ENCODE measurements around the gene XYLT1.
A peak's percentile ranks its signal among the peaks of the same experiment; 100 is the strongest.

Gene XYLT1, protein sequence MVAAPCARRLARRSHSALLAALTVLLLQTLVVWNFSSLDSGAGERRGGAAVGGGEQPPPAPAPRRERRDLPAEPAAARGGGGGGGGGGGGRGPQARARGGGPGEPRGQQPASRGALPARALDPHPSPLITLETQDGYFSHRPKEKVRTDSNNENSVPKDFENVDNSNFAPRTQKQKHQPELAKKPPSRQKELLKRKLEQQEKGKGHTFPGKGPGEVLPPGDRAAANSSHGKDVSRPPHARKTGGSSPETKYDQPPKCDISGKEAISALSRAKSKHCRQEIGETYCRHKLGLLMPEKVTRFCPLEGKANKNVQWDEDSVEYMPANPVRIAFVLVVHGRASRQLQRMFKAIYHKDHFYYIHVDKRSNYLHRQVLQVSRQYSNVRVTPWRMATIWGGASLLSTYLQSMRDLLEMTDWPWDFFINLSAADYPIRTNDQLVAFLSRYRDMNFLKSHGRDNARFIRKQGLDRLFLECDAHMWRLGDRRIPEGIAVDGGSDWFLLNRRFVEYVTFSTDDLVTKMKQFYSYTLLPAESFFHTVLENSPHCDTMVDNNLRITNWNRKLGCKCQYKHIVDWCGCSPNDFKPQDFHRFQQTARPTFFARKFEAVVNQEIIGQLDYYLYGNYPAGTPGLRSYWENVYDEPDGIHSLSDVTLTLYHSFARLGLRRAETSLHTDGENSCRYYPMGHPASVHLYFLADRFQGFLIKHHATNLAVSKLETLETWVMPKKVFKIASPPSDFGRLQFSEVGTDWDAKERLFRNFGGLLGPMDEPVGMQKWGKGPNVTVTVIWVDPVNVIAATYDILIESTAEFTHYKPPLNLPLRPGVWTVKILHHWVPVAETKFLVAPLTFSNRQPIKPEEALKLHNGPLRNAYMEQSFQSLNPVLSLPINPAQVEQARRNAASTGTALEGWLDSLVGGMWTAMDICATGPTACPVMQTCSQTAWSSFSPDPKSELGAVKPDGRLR

DNA sequence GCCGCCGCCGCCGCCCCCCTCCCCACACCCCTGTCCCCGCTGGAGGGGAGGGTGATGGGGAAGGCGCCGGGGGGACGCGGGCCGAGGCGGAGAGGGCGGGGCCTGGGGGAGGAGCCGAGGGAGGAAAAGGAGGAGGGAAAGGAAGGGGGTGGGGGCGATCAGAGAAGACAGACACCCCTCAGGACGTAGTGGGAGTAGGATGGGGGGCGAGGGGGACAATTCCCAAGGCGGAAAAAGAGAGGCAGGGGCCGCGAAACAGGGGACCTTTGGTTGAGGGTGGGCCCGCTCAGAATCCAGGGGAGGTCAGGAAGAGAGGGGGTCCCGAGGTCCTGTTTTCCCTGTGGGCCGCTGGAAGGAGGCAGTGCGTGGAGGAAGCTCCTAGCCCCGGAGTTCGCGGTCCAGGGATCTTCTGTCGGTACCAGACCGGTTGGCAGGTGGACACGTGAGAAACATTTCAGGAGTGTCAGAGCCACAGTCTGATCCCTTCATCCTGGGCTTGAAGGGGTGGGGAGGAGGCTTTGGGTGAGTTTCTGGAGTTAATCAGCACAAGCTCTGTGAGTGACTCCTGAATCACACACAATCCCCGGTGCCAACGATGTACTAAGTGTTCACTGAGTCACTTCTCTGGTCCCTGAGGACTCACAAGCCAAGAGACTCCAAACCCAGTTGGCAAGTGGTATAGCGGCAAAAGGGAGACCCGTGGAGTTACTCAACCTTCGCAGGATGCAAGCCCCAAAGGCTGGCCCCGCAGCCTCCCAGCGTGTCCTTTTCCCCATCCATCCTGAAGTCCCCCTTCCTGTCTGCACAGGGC, at the start of gene XYLT1:
TSS of gene XYLT1 (minus strand) at position 53 of the 811 bp plus-strand sequence. CDS start 164 bp downstream, outside the sequence.
- DNase-seq (ENCODE audit: low spot score): peak; percentile 78
- CTCF ChIA-PET: no interaction called here
- POLR2A ChIA-PET (ENCODE audit: low non-redundant PET): no interaction called here
- TF ChIP-seq, protein P1, sequence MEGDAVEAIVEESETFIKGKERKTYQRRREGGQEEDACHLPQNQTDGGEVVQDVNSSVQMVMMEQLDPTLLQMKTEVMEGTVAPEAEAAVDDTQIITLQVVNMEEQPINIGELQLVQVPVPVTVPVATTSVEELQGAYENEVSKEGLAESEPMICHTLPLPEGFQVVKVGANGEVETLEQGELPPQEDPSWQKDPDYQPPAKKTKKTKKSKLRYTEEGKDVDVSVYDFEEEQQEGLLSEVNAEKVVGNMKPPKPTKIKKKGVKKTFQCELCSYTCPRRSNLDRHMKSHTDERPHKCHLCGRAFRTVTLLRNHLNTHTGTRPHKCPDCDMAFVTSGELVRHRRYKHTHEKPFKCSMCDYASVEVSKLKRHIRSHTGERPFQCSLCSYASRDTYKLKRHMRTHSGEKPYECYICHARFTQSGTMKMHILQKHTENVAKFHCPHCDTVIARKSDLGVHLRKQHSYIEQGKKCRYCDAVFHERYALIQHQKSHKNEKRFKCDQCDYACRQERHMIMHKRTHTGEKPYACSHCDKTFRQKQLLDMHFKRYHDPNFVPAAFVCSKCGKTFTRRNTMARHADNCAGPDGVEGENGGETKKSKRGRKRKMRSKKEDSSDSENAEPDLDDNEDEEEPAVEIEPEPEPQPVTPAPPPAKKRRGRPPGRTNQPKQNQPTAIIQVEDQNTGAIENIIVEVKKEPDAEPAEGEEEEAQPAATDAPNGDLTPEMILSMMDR (conservative IDR thresholded peaks at IDR 0.05; ENCODE audit: low read depth): no peak
- H3K27ac ChIP-seq: peak within 1 kb of the TSS; percentile 58

DNA sequence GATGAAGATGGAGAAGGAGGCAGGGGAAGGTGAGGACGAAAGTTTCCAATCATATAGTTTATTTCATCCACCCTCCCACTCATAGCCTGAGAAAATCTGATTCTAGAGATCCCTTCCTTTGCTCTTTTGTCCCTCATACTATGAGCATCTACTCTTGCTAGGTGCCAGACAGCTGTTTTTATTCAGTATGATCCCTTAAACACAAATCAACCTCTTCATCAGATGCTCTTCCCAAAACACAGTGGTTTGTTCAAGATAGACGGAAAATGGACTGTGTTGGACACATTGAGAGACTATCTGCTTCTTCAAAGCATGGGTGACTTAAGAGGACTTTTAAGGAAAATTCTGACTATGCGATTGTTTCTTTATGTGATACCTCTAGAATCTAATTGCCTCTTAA, 49.4 kb upstream of the XYLT1 start:
- H3K27ac ChIP-seq: no peak overlapping the region
- CTCF ChIA-PET: no interaction called here
- DNase-seq (ENCODE audit: low spot score): no peak
- TF ChIP-seq, protein P1 (conservative IDR thresholded peaks at IDR 0.05; ENCODE audit: low read depth): no peak
- POLR2A ChIA-PET (ENCODE audit: low non-redundant PET): no interaction called here

DNA sequence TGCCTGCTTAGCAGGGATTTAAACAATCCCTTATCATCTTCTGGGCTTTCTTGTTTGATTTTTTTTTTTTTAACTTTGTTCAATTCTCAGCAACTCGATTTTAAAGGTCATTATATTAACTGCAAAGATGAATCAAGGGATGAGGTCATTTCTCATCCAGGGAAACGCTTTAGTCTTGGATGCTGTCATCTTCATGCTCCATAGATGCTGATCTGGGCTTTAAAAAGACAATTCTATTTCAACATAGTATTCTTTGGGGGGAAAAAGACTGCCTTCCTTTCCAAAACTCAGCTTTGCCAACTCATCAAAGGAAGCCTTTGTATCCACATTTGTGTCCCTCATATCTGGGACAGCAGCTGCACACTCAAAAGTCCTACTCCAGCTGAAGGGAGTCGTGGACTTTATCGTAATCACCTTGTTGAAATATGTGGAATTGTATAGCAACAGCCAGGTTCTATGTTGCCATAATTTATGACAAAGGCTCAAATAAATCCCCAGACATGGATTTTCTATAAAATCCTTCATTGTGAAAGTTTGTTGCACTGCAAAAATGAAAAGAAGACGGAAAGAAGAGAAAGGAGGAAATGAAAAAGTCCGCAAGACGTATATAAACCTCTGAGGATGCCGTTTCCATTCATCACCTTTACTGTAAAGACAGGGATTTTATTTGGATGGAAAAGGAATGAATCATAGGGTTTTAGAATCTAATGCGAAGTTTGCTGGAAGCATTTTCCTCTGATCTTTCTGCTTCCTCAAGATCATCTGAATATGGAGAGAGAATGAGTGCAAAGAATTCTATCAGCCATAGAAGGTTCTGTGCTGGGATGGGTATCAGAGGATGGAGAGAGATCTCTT, 48.6 kb upstream of the XYLT1 start:
- H3K27ac ChIP-seq: no peak overlapping the region
- TF ChIP-seq, protein P1 (conservative IDR thresholded peaks at IDR 0.05; ENCODE audit: low read depth): no peak
- DNase-seq (ENCODE audit: low spot score): no peak
- POLR2A ChIA-PET (ENCODE audit: low non-redundant PET): no interaction called here
- CTCF ChIA-PET: no interaction called here

DNA sequence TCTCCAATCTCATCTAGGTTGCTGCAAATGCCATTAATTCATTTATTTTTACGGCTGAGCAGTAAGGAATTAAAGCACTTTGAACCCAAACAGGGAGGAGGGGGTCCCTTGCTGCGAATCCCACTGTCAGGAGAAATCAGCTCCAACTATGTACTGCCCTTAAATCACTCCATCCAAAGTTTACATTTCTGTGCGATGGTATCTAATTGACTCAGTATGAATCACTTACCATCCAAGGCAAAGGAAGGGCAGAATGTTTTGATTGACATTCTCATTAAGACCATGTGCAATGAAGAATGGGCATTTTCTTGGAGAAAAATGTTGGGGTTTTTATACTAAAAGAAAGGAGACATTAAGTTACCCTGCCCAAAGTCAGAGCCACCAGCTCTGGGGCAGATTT, 47.7 kb upstream of the XYLT1 start:
- TF ChIP-seq, protein P1 (conservative IDR thresholded peaks at IDR 0.05; ENCODE audit: low read depth): no peak
- CTCF ChIA-PET: interaction anchor here (0.7 kb wide), 2 partner anchors 44 to 61 kb away, joined by 3 to 5 read pairs; no protein-coding TSS in a partner anchor
- no peak overlapping the region for H3K27ac ChIP-seq
- POLR2A ChIA-PET (ENCODE audit: low non-redundant PET): no interaction called here
- peak; percentile 72 for DNase-seq (ENCODE audit: low spot score)

DNA sequence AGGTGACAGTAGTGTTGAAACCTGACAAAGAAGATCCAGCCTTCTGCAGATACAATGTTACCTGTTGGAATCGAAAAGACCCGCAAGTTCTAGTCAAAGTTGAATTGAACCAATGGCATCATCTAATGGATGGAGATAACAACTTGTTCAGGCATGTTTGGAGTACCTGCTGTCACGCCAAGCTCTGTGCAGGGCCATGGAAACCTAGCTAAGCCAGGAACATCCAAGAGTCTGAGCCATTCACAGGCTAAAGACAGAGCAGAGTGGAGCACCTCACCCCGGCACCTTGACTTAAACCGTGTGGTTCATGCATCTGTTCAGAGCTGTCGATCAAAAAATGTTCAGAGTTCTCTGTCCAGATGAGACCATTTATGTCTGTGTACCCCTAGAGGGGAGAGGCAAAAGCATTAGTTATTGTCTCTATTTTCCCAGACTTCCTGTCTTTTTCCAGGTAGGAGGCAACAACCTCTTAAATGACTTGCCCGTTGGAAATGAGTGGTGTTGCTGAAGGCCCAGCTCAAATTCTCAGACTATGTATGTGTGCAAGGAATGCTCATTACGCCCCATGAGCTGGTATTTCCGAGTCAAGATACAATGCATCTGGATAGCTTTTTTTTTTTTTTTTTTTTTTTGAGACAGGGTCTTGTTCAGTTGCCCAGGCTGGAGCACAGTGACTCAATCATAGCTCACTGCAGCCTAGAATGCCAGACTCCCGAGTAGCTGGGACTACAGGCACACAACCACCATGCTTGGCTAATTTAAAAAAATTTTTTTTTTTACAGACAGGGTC, 44.9 kb upstream of the XYLT1 start:
- no peak overlapping the region; the same call in 1 of the 2 replicates for H3K27ac ChIP-seq
- CTCF ChIA-PET: no interaction called here
- TF ChIP-seq, protein P1 (conservative IDR thresholded peaks at IDR 0.05; ENCODE audit: low read depth): no peak
- POLR2A ChIA-PET (ENCODE audit: low non-redundant PET): interaction anchor here (0.6 kb wide), 1 partner anchor 450 kb away, joined by 5 read pairs; no protein-coding TSS in a partner anchor
- peak; percentile 35 for DNase-seq (ENCODE audit: low spot score)
